ENCODE results near the gene DDX41.

DDX41 gene

GRCh38 chr5:177477701-177478477 lies 38.9 kb downstream of the DDX41 start:
- Histone ChIP-seq H3K4me3 (ENCODE audit: low read length) (no peak overlapping the region), H3K27ac (ENCODE audit: low read depth, low read length) (peak overlapping the region; percentile 49; the same call in 1 of the 2 replicates), H3K4me1 (ENCODE audit: insufficient read depth, low read length) (peaks cover 14% of the 10 kb centered on the region; the same call in 1 of the 2 replicates), H3K9ac (ENCODE audit: low read depth, low read length) (no peak overlapping the region), H3K36me3 (ENCODE audit: insufficient read depth, low read length) (peaks cover 14% of the 10 kb centered on the region), H3K9me3 (ENCODE audit: insufficient read depth, low read depth, low read length) (no peaks in the 10 kb centered on the region), H3K27me3 (ENCODE audit: insufficient read depth, low read length) (no peaks in the 10 kb centered on the region)
- 94% methylated on average over 13 of the region's 13 CpGs for WGBS

- H3K27me3 ChIP-seq (ENCODE audit: insufficient read depth, low read length), result no peaks in the 10 kb centered on the region
- peaks cover 19% of the 10 kb centered on the region for H3K4me1 ChIP-seq (ENCODE audit: insufficient read depth, low read length)
- 85% methylated on average over 18 of the region's 18 CpGs for WGBS
- no peaks in the 10 kb centered on the region for H3K9me3 ChIP-seq (ENCODE audit: insufficient read depth, low read depth, low read length)
- H3K9ac ChIP-seq (ENCODE audit: low read depth, low read length), result no peak overlapping the region
- H3K4me3 ChIP-seq (ENCODE audit: low read length), result no peak overlapping the region
- H3K36me3 ChIP-seq (ENCODE audit: insufficient read depth, low read length), result peaks cover 10% of the 10 kb centered on the region
- H3K27ac ChIP-seq (ENCODE audit: low read depth, low read length), result no peak overlapping the region
These were observed 40.1 kb downstream of the DDX41 start for GRCh38 chr5:177476531-177477233.

GRCh38 chr5:177475563-177476427 lies 41.0 kb downstream of the DDX41 start:
- H3K4me3 ChIP-seq (ENCODE audit: low read length), result no peak overlapping the region
- no peaks in the 10 kb centered on the region for H3K9me3 ChIP-seq (ENCODE audit: insufficient read depth, low read depth, low read length)
- no peak overlapping the region for H3K9ac ChIP-seq (ENCODE audit: low read depth, low read length)
- peaks cover 15% of the 10 kb centered on the region for H3K36me3 ChIP-seq (ENCODE audit: insufficient read depth, low read length)
- H3K27me3 ChIP-seq (ENCODE audit: insufficient read depth, low read length), result no peaks in the 10 kb centered on the region
- peaks cover 27% of the 10 kb centered on the region for H3K4me1 ChIP-seq (ENCODE audit: insufficient read depth, low read length)
- no peak overlapping the region for H3K27ac ChIP-seq (ENCODE audit: low read depth, low read length)
- WGBS, result 69% methylated on average over 6 of the region's 11 CpGs

GRCh38 chr5:177474846-177475562 lies 41.8 kb downstream of the DDX41 start:
- Histone ChIP-seq H3K36me3 (ENCODE audit: insufficient read depth, low read length) (peaks cover 20% of the 10 kb centered on the region), H3K4me1 (ENCODE audit: insufficient read depth, low read length) (peaks cover 34% of the 10 kb centered on the region), H3K27ac (ENCODE audit: low read depth, low read length) (no peak overlapping the region), H3K9me3 (ENCODE audit: insufficient read depth, low read depth, low read length) (no peaks in the 10 kb centered on the region), H3K4me3 (ENCODE audit: low read length) (no peak overlapping the region), H3K9ac (ENCODE audit: low read depth, low read length) (no peak overlapping the region), H3K27me3 (ENCODE audit: insufficient read depth, low read length) (no peaks in the 10 kb centered on the region)
- WGBS, result 63% methylated on average over 4 of the region's 4 CpGs

GRCh38 chr5:177474002-177474476 lies 42.7 kb downstream of the DDX41 start:
- 37% methylated on average over 7 of the region's 7 CpGs for WGBS
- Histone ChIP-seq H3K4me1 (ENCODE audit: insufficient read depth, low read length) (peaks cover 40% of the 10 kb centered on the region), H3K4me3 (ENCODE audit: low read length) (peak overlapping the region; percentile 34)

GRCh38 chr5:177473443-177474001 lies 43.2 kb downstream of the DDX41 start, which contains the start of gene DBN1:
Gene DBN1, minus strand, starts transcription at chr5:177473634. Its CDS starts 113 bp downstream, at chr5:177473521.
- H3K36me3 ChIP-seq (ENCODE audit: insufficient read depth, low read length), result peaks cover 34% of the 10 kb centered on the region
- peak within 1 kb of the TSS; percentile 94 for H3K27ac ChIP-seq (ENCODE audit: low read depth, low read length)
- WGBS, result under 1% methylated on average over 56 of the region's 69 CpGs
- peak within 1 kb of the TSS; percentile 98 for H3K9ac ChIP-seq (ENCODE audit: low read depth, low read length)
- H3K4me1 ChIP-seq (ENCODE audit: insufficient read depth, low read length), result peaks cover 40% of the 10 kb centered on the region
- H3K4me3 ChIP-seq (ENCODE audit: low read length), result peak within 1 kb of the TSS; percentile 98
- H3K27me3 ChIP-seq (ENCODE audit: insufficient read depth, low read length), result no peaks in the 10 kb centered on the region
- no peaks in the 10 kb centered on the region for H3K9me3 ChIP-seq (ENCODE audit: insufficient read depth, low read depth, low read length)

More at GRCh38 chr5:177474002-177474476, 42.7 kb downstream of the DDX41 start:
- peaks cover 29% of the 10 kb centered on the region for H3K36me3 ChIP-seq (ENCODE audit: insufficient read depth, low read length)
- no peak overlapping the region for H3K27ac ChIP-seq (ENCODE audit: low read depth, low read length)
- no peak overlapping the region for H3K9ac ChIP-seq (ENCODE audit: low read depth, low read length)
- no peaks in the 10 kb centered on the region for H3K27me3 ChIP-seq (ENCODE audit: insufficient read depth, low read length)
- H3K9me3 ChIP-seq (ENCODE audit: insufficient read depth, low read depth, low read length), result no peaks in the 10 kb centered on the region

GRCh38 chr5:177472460-177473442 lies 44.0 kb downstream of the DDX41 start:
- peaks cover 42% of the 10 kb centered on the region for H3K36me3 ChIP-seq (ENCODE audit: insufficient read depth, low read length)
- peak overlapping the region; percentile 98 for H3K4me3 ChIP-seq (ENCODE audit: low read length)
- no peaks in the 10 kb centered on the region for H3K9me3 ChIP-seq (ENCODE audit: insufficient read depth, low read depth, low read length)
- H3K4me1 ChIP-seq (ENCODE audit: insufficient read depth, low read length), result peaks cover 40% of the 10 kb centered on the region
- WGBS, result under 1% methylated on average over 93 of the region's 93 CpGs
- H3K27ac ChIP-seq (ENCODE audit: low read depth, low read length), result peak overlapping the region; percentile 94
- peak overlapping the region; percentile 98 for H3K9ac ChIP-seq (ENCODE audit: low read depth, low read length)
- no peaks in the 10 kb centered on the region for H3K27me3 ChIP-seq (ENCODE audit: insufficient read depth, low read length)

GRCh38 chr5:177471610-177472356 lies 45.0 kb downstream of the DDX41 start:
- peaks cover 40% of the 10 kb centered on the region for H3K4me1 ChIP-seq (ENCODE audit: insufficient read depth, low read length)
- peak overlapping the region; percentile 94 for H3K27ac ChIP-seq (ENCODE audit: low read depth, low read length)

More at GRCh38 chr5:177471610-177472356, 45.0 kb downstream of the DDX41 start:
- Histone ChIP-seq H3K4me3 (ENCODE audit: low read length) (peak overlapping the region; percentile 98), H3K9ac (ENCODE audit: low read depth, low read length) (peak overlapping the region; percentile 98), H3K36me3 (ENCODE audit: insufficient read depth, low read length) (peaks cover 52% of the 10 kb centered on the region), H3K9me3 (ENCODE audit: insufficient read depth, low read depth, low read length) (no peaks in the 10 kb centered on the region), H3K27me3 (ENCODE audit: insufficient read depth, low read length) (no peaks in the 10 kb centered on the region)
- WGBS, result 63% methylated on average over 14 of the region's 14 CpGs

Data from HUES64 (cell line).